Measurements from ENCODE around the gene MRAS. TPM values are rescaled to one million over a fixed set of nuclear protein-coding genes. Genes with fewer than 3 reads are reported as not detected.

The MRAS gene
- total and polyA plus RNA-seq, 2 of the 8 experiments (the other 6 are each of a cell fraction or from before 2014, with no cell fraction given) = 10.6 to 16.2 TPM

DNA sequence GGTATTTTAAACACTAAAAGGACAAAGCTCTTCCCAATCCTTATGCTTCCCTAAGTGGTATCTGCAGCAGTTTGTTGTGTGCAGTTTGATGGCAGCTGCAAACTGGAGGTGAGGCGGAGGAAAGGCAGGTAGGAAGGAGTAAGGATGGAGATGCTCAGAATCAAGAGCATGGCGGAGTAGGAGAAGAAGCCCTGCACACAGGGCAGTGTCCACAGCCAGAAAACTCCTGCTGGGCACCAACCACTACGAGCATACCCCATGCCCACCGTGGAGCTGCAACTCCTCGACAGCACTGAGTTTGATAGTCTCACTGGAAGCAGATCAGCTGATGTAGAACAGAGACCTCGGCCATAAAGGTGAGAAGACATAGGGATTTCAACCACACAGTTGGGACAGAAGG lies 55.7 kb downstream of the MRAS start (continued):
- TF ChIP-seq, protein P1, sequence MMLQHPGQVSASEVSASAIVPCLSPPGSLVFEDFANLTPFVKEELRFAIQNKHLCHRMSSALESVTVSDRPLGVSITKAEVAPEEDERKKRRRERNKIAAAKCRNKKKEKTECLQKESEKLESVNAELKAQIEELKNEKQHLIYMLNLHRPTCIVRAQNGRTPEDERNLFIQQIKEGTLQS (IDR thresholded peaks at IDR 0.05; ENCODE audit: insufficient read depth, low read depth, low read length) = no peak
- TF ChIP-seq ASH2L (IDR thresholded peaks at IDR 0.05; ENCODE audit: low read length) (no peak), GABPA (IDR thresholded peaks at IDR 0.05; ENCODE audit: borderline replicate concordance, insufficient read depth, low read length) (no peak), RXRA (IDR thresholded peaks at IDR 0.05; ENCODE audit: insufficient read depth, low read depth, low read length) (no peak), SRF (IDR thresholded peaks at IDR 0.05; ENCODE audit: low read depth, low read length) (no peak)
